ENCODE measurements around the gene TMEM30B. TPM values are rescaled to one million over a fixed set of nuclear protein-coding genes. Genes with fewer than 3 reads are reported as not detected.

The TMEM30B gene
- polyA plus RNA-seq, 1 of the 3 experiments (the other 2 are of a cell fraction), result 0.15 TPM

DNA sequence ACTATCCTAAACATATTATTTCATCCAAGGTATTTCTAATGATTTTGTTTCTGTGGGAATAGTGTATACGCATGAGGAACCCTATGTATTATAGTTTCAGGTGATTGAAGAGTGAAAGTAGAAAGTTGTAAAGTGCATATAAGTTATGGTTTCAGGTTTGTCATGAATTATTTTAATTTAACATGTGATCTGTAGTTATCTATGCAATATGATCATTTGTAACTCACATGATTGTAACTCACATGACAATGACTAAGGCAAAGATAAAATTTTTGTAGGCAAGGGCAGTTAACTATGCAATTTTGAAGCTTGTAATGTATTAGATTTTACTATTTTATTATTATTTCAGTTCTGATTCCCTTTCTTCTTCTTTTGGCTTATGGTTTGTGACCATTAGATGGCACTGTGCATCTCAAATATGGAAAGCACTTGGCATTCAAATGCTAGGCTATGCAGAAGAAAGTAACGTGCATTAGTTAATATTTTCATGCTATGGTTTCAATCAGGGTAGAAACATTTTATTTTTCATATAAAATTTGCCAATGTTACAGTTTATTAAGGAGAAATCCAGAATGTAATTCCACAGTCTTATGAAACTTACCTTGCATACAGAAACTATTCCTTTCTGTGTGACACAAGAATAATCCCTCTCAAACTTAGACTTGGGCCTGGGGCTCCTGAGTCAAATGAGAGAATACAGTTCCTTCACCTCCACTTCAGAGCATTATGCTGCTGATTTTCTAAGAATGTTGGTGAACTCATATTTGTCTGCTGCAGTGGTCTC is 15.8 kb upstream of the TMEM30B start:
- DNase-seq, result peak; percentile 34
- H3K9me2 ChIP-seq, result no peaks in the 10 kb centered on the region
- H3F3A ChIP-seq (replicated peaks; ENCODE audit: insufficient read depth), result no peaks in the 10 kb centered on the region
- H3K9me3 ChIP-seq, result no peaks in the 10 kb centered on the region
- 18% methylated on average over 2 of the region's 2 CpGs for WGBS (ENCODE audit: low lambda C conversion rate)
- H3K27me3 ChIP-seq (ENCODE audit: insufficient read depth), result no peaks in the 10 kb centered on the region
- no peak overlapping the region for H2AFZ ChIP-seq (ENCODE audit: low read depth)
- no peaks in the 10 kb centered on the region for H4K20me1 ChIP-seq (ENCODE audit: insufficient read depth)
- ChIA-PET POLR2A (no interaction called here), CTCF (interaction anchor here (0.6 to 2.8 kb wide), 17 partner anchors 8 to 830 kb away, joined by 3 to 15 read pairs (median 5); partner anchors contain the start of gene PRKCH)
- H3K4me3 ChIP-seq (ENCODE audit: low read depth in 2 of 2, low read length in 1 of 2), result peak overlapping the region in 1 of 2 experiments; percentile 14; a peak in 1 of 4 replicates
- no peaks in the 10 kb centered on the region for H3K4me1 ChIP-seq (ENCODE audit: control insufficient read depth in 1 of 2, insufficient read depth in 2 of 2, low read depth in 1 of 2, low read length in 1 of 2)
- 0 out of 2 replicates have a peak overlapping the region, but pooled peaks have one; percentile 4 for H3K4me2 ChIP-seq
- no peak overlapping the region for H3K27ac ChIP-seq (ENCODE audit: low read depth in 2 of 2, low read length in 1 of 2)
- no peaks in the 10 kb centered on the region for H3K79me2 ChIP-seq (ENCODE audit: insufficient read depth)
- no peaks in the 10 kb centered on the region for H3K36me3 ChIP-seq (replicated peaks in 1 of 2; ENCODE audit: control insufficient read depth in 1 of 2, insufficient read depth in 2 of 2, low read length in 1 of 2)
- TF ChIP-seq, protein P1, sequence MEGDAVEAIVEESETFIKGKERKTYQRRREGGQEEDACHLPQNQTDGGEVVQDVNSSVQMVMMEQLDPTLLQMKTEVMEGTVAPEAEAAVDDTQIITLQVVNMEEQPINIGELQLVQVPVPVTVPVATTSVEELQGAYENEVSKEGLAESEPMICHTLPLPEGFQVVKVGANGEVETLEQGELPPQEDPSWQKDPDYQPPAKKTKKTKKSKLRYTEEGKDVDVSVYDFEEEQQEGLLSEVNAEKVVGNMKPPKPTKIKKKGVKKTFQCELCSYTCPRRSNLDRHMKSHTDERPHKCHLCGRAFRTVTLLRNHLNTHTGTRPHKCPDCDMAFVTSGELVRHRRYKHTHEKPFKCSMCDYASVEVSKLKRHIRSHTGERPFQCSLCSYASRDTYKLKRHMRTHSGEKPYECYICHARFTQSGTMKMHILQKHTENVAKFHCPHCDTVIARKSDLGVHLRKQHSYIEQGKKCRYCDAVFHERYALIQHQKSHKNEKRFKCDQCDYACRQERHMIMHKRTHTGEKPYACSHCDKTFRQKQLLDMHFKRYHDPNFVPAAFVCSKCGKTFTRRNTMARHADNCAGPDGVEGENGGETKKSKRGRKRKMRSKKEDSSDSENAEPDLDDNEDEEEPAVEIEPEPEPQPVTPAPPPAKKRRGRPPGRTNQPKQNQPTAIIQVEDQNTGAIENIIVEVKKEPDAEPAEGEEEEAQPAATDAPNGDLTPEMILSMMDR (IDR thresholded peaks at IDR 0.05), result peak; percentile 86
- no peak for TF ChIP-seq ELF1 (IDR thresholded peaks at IDR 0.05)
- TF ChIP-seq RAD21 (IDR thresholded peaks at IDR 0.05; ENCODE audit: low read length), result peak; percentile 76
- no peak for TF ChIP-seq FOXM1 (IDR thresholded peaks at IDR 0.05; ENCODE audit: low read depth)
- TF ChIP-seq MXI1 (IDR thresholded peaks at IDR 0.05; ENCODE audit: low read depth, low read length), result no peak
- TF ChIP-seq RCOR1 (IDR thresholded peaks at IDR 0.05; ENCODE audit: low read length), result no peak
- peak; percentile 38 for TF ChIP-seq SMC3 (IDR thresholded peaks at IDR 0.05; ENCODE audit: low read depth, low read length)
- H3K9ac ChIP-seq, result no peak overlapping the region

DNA sequence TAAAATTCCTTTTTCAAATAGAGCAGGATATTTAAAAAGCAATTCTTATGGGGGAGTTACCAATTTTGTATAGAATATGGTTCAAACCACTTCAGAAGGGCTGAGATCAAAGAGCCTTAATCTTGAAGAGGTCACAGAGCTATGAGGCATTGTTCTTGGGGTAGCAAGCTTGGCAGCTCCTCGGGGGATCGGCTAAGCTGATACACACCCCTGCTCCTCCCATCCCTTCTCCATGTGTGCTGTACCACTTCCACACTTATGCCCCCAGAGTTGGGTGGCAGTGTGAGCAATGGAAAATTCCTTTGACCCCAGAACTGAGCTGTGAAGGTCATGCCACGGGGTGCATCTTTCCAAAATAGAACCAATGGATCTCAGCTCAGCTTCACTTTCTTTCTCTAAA is 15.0 kb upstream of the TMEM30B start:
- Histone ChIP-seq H3K9ac (no peak overlapping the region), H3K27me3 (ENCODE audit: insufficient read depth) (no peaks in the 10 kb centered on the region), H3K36me3 (replicated peaks in 1 of 2; ENCODE audit: control insufficient read depth in 1 of 2, insufficient read depth in 2 of 2, low read length in 1 of 2) (no peaks in the 10 kb centered on the region), H4K20me1 (ENCODE audit: insufficient read depth) (no peaks in the 10 kb centered on the region), H3K79me2 (ENCODE audit: insufficient read depth) (no peaks in the 10 kb centered on the region), H3K4me3 (ENCODE audit: low read depth in 2 of 2, low read length in 1 of 2) (peak overlapping the region in 1 of 2 experiments; percentile 14; a peak in 1 of 4 replicates), H3K4me1 (ENCODE audit: control insufficient read depth in 1 of 2, insufficient read depth in 2 of 2, low read depth in 1 of 2, low read length in 1 of 2) (no peaks in the 10 kb centered on the region), H3F3A (replicated peaks; ENCODE audit: insufficient read depth) (no peaks in the 10 kb centered on the region), H3K9me3 (no peaks in the 10 kb centered on the region), H3K9me2 (no peaks in the 10 kb centered on the region), H3K4me2 (0 out of 2 replicates have a peak overlapping the region, but pooled peaks have one; percentile 4), H3K27ac (ENCODE audit: low read depth in 2 of 2, low read length in 1 of 2) (no peak overlapping the region), H2AFZ (ENCODE audit: low read depth) (peak overlapping the region; percentile 69)
- DNase-seq, result no peak
- CTCF ChIA-PET, result interaction anchor here (0.6 to 2.8 kb wide), 17 partner anchors 8 to 830 kb away, joined by 3 to 15 read pairs (median 5); partner anchors contain the start of gene PRKCH
- POLR2A ChIA-PET, result no interaction called here
- TF ChIP-seq GABPA (IDR thresholded peaks at IDR 0.05; ENCODE audit: low read depth) (no peak), MXI1 (IDR thresholded peaks at IDR 0.05; ENCODE audit: low read depth, low read length) (no peak), GATA2 (CRISPR knock-in tag; IDR thresholded peaks at IDR 0.05) (no peak), NFIC (IDR thresholded peaks at IDR 0.05; ENCODE audit: borderline replicate concordance) (no peak), RAD21 (IDR thresholded peaks at IDR 0.05; ENCODE audit: low read length) (no peak), MAX (IDR thresholded peaks at IDR 0.05; ENCODE audit: low read depth) (no peak), TEAD4 (IDR thresholded peaks at IDR 0.05; ENCODE audit: borderline replicate concordance, insufficient read depth) (no peak), USF1 (IDR thresholded peaks at IDR 0.05; ENCODE audit: borderline replicate concordance, low read depth) (no peak), FOXM1 (IDR thresholded peaks at IDR 0.05; ENCODE audit: low read depth) (no peak), ELF1 (IDR thresholded peaks at IDR 0.05) (no peak), NRF1 (IDR thresholded peaks at IDR 0.05; ENCODE audit: low read depth, low read length) (no peak), YY1 (IDR thresholded peaks at IDR 0.05; ENCODE audit: low read depth) (no peak), RXRA (IDR thresholded peaks at IDR 0.05; ENCODE audit: borderline replicate concordance, low read depth) (no peak), TAF1 (IDR thresholded peaks at IDR 0.05; ENCODE audit: borderline replicate concordance, low read depth, low read length) (no peak), RFX5 (IDR thresholded peaks at IDR 0.05; ENCODE audit: low read length) (no peak)
- TF ChIP-seq, protein P1 (IDR thresholded peaks at IDR 0.05), result no peak
- TF ChIP-seq, protein P2, sequence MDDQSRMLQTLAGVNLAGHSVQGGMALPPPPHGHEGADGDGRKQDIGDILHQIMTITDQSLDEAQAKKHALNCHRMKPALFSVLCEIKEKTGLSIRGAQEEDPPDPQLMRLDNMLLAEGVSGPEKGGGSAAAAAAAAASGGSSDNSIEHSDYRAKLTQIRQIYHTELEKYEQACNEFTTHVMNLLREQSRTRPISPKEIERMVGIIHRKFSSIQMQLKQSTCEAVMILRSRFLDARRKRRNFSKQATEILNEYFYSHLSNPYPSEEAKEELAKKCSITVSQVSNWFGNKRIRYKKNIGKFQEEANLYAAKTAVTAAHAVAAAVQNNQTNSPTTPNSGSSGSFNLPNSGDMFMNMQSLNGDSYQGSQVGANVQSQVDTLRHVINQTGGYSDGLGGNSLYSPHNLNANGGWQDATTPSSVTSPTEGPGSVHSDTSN (IDR thresholded peaks at IDR 0.05), result no peak
- 39% methylated on average over 3 of the region's 3 CpGs for WGBS (ENCODE audit: low lambda C conversion rate)

Data from SK-N-SH (cell line).